K562 (cell line): ENCODE measurements around the gene NAPB. TPM values are rescaled to one million over a fixed set of nuclear protein-coding genes. Genes with fewer than 3 reads are reported as not detected.

Source experiments
- ATAC-seq: fragments of 200-7000 bp; cut with Tn5 transposase; 3 replicates; pipeline ENCODE4 v1.9.1; 2020; ENCODE audit warnings: moderate library complexity
- BruUV-seq: library from RNA; stranded (reverse); fragments of 400-500 nt; replicated peaks from 2 replicates; lab custom pipeline; 2021; lab: Mats Ljungman, UMichigan
- CTCF ChIA-PET: fragments of 300-600 bp; formaldehyde crosslinking; extraction: SDS; loops from one replicate; lab custom pipeline; 2021; ENCODE audit warnings: low intra/inter-chr PET ratio; lab: Yijun Ruan, JAX
- POLR2A ChIA-PET: fragments of 300-600, 350-650 bp; sonication (Branson Sonifier 250); formaldehyde crosslinking; extraction: SDS; loops from one replicate; lab custom pipeline; 2021; ENCODE audit warnings: antibody characterized with exemption, inconsistent platforms; lab: Yijun Ruan, JAX
- DNase-seq, 4 experiments: peaks; one replicate each; pipeline versions ENCODE4 v3.0.0 to v3.0.0-alpha.2; 2011 to 2018; ENCODE audit warnings: low spot score in 3 of 4, mixed read lengths in 3 of 4; ENCODE audit errors: extremely low read depth in 1 of 4
- FAIRE-seq: peaks from 2 replicates; lab custom pipeline; 2011; peaks lifted over from hg19 to GRCh38; lab: Jason Lieb, UNC
- H2AFZ ChIP-seq: 2 replicates; pipeline ENCODE4 v1.6.0; 2011; ENCODE audit warnings: low read depth, low read length, control low read depth, inconsistent platforms
- H3K27ac ChIP-seq: fragments of 200-600 bp; 3 replicates; pipeline ENCODE4 v1.8.0; 2011; ENCODE audit warnings: low read depth, mild to moderate bottlenecking, control low read depth, inconsistent platforms, low read length, moderate library complexity, mixed read lengths; ENCODE audit errors: extremely low read depth
- H3K27me3 ChIP-seq, 2 experiments: fragments of 300-600 bp in 1 of 2; 2 replicates in 1 of 2; 3 replicates in 1 of 2; pipeline versions ENCODE4 v1.6.0 to v1.8.0; 2011; ENCODE audit warnings: inconsistent platforms in 2 of 2, low read length in 2 of 2, mild to moderate bottlenecking in 1 of 2, mixed read lengths in 1 of 2, moderate library complexity in 1 of 2; ENCODE audit not compliant: control insufficient read depth in 2 of 2, insufficient read depth in 2 of 2
- H3K36me3 ChIP-seq: fragments of 300-600 bp; 3 replicates; pipeline ENCODE4 v1.8.0; 2011; ENCODE audit warnings: mild to moderate bottlenecking, low read length, inconsistent platforms; ENCODE audit not compliant: control insufficient read depth, insufficient read depth
- H3K4me1 ChIP-seq, 2 experiments: fragments of 200-600 bp in 1 of 2; replicated peaks in 1 of 2; 2 replicates in 1 of 2; 3 replicates in 1 of 2; pipeline versions ENCODE4 v1.5.1 to v1.8.0; 2011; ENCODE audit warnings: inconsistent platforms in 2 of 2, low read length in 2 of 2, mild to moderate bottlenecking in 1 of 2, mixed read lengths in 1 of 2, moderate library complexity in 1 of 2; ENCODE audit not compliant: control insufficient read depth in 2 of 2, insufficient read depth in 2 of 2
- H3K4me2 ChIP-seq: 2 replicates; pipeline ENCODE4 v1.6.1; 2011; ENCODE audit warnings: low read length, control low read depth, inconsistent platforms, mixed read lengths; ENCODE audit not compliant: insufficient read depth
- H3K4me3 ChIP-seq: fragments of 200-600 bp; sonication (generic), shearing (Covaris generic); 2 replicates; pipeline ENCODE4 v1.5.1; 2016; ENCODE audit warnings: control low read depth, inconsistent platforms
- H3K79me2 ChIP-seq: fragments of 200-600 bp; 3 replicates; pipeline ENCODE4 v1.8.0; 2011; ENCODE audit warnings: low read length, inconsistent platforms; ENCODE audit not compliant: control insufficient read depth, insufficient read depth
- H3K9ac ChIP-seq, 2 experiments: 2 replicates each; pipeline versions ENCODE4 v1.6.0 to v1.6.1; 2011; ENCODE audit warnings: low read depth in 2 of 2, low read length in 2 of 2, control low read depth in 1 of 2, inconsistent platforms in 1 of 2, mild to moderate bottlenecking in 1 of 2, mixed read lengths in 1 of 2; ENCODE audit not compliant: insufficient read depth in 1 of 2
- H3K9me1 ChIP-seq: one replicate; pipeline ENCODE4 v1.6.0; 2011; ENCODE audit warnings: inconsistent platforms, mild to moderate bottlenecking, low read length, moderate library complexity; ENCODE audit not compliant: control insufficient read depth, insufficient read depth
- H3K9me3 ChIP-seq: replicated peaks from 2 replicates; pipeline ENCODE4 v1.5.1; 2011; ENCODE audit warnings: low read depth, low read length, inconsistent platforms; ENCODE audit not compliant: control insufficient read depth, insufficient read depth
- H4K20me1 ChIP-seq: replicated peaks from 2 replicates; pipeline ENCODE4 v1.6.1; 2011; ENCODE audit warnings: low read length, inconsistent platforms, mixed read lengths; ENCODE audit not compliant: control insufficient read depth, insufficient read depth
- NR2F6 ChIP-seq: fragments of 450-650 bp; formaldehyde crosslinking; IDR thresholded peaks from 2 replicates; pipeline ENCODE4 v1.4.0; 2020; ENCODE audit warnings: mild to moderate bottlenecking
- SMARCA4 ChIP-seq: fragments of 450-650 bp; IDR thresholded peaks from 2 replicates; pipeline ENCODE4 v1.6.1; 2016
- THRA ChIP-seq: fragments of 450-650 bp; IDR thresholded peaks from 2 replicates; pipeline ENCODE4 v1.6.1; 2017; ENCODE audit warnings: mild to moderate bottlenecking, moderate library complexity
- ZBTB1 ChIP-seq: sonication (generic); formaldehyde crosslinking; IDR thresholded peaks from 2 replicates; pipeline ENCODE4 v1.8.1; 2023; ENCODE audit warnings: missing genetic modification reagents, low read depth, mild to moderate bottlenecking, borderline replicate concordance
- ZNF184 ChIP-seq: sonication (generic); formaldehyde crosslinking; IDR thresholded peaks from 2 replicates; pipeline ENCODE4 v1.5.0; 2020; ENCODE audit warnings: missing genetic modification reagents
- ZNF431 ChIP-seq: sonication (generic); formaldehyde crosslinking; IDR thresholded peaks from 2 replicates; pipeline ENCODE4 v1.8.0; 2022; ENCODE audit warnings: mild to moderate bottlenecking, missing genetic modification reagents
- in situ Hi-C: fragments of 300-500 bp; cut with MboI; formaldehyde crosslinking; loops from 4 replicates; pipeline ENCODE4 v1.15.0; 2018; ENCODE audit warnings: inconsistent platforms, mixed read lengths
- intact Hi-C: fragments of 100-400 bp; cut with micrococcal nuclease; formaldehyde crosslinking; loops from 2 replicates; pipeline ENCODE4 v1.14.2; 2022
- polyA plus RNA-seq, 8 experiments: library from polyadenylated mRNA; depleted of rRNA in 4 of 8; stranded (reverse) in 5 of 8; unstranded in 3 of 8; fragments of >200 nt; fragmentation: Nextera tagmentation in 2 of 8; fragmentation: Illumina TruSeq in 1 of 8; extraction: Ambion mirVana in 2 of 8; extraction: Trizol in 1 of 8; gene quantifications; 2 replicates each; pipeline versions ENCODE4 v1.2.1 to v1.2.3, GENCODE V29; 2011 to 2014; ENCODE audit warnings: inconsistent platforms in 1 of 8, missing spikeins in 1 of 8
- total RNA-seq, 7 experiments: library from RNA; depleted of rRNA in 6 of 7; stranded (reverse); fragments of >200 nt in 6 of 7; fragmentation: Illumina TruSeq in 2 of 7; extraction: Trizol in 2 of 7; gene quantifications; 2 replicates each; pipeline versions ENCODE4 v1.2.1 to v1.2.3, GENCODE V29; 2011 to 2021; ENCODE audit warnings: low replicate concordance in 1 of 7

NAPB gene
- total and polyA plus RNA-seq, 9 of the 15 experiments (the other 6 are each of a cell fraction or from before 2014, with no cell fraction given) = 1.4 to 7.7 (median 5.2) TPM

DNA sequence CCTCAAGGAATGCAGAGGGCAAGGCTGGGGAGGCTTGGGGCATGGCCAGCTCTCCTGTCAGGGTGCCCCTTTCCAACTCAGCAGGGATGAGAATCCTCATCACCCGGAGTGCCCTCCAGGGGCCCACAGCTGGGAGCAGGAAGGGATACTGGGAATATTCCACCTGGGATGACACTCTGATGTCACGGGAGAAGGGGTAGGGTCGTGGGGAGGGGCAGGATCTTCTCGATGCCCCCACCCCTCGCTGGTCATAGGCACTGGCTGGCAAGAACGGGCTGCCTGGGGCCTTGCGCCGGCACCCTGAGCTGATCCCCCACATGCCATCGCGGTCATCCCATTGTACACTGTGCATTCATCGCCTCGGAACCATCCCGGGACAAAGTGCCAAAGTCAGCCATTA is 81.3 kb downstream of the NAPB start (continued):
- no peak for TF ChIP-seq THRA

GRCh38 chr20:23337312-23337711 is 84.0 kb downstream of the NAPB start:
- POLR2A ChIA-PET = interaction anchor here (0.6 to 1.1 kb wide), 3 partner anchors 20 to 581 kb away, joined by 3 read pairs; no protein-coding TSS in a partner anchor
- intact Hi-C loops = no loop called here
- no peaks in the 10 kb centered on the region for H4K20me1 ChIP-seq

More at GRCh38 chr20:23337312-23337711, 84.0 kb downstream of the NAPB start:
- FAIRE-seq (no peak), ATAC-seq (no peak), DNase-seq (no peak)
- Histone ChIP-seq H3K36me3 (no peaks in the 10 kb centered on the region), H3K27ac (no peak overlapping the region), H3K4me3 (no peak overlapping the region), H2AFZ (no peak overlapping the region), H3K9me3 (no peaks in the 10 kb centered on the region), H3K9me1 (no peaks in the 10 kb centered on the region), H3K4me1 (peaks cover 3 to 5% of the 10 kb centered on the region in 2 experiments; a peak in 4 of 5 replicates), H3K4me2 (no peak overlapping the region), H3K27me3 (no peaks in the 10 kb centered on the region), H3K79me2 (no peaks in the 10 kb centered on the region), H3K9ac (no peak overlapping the region)
- CTCF ChIA-PET = no interaction called here
- no peak for TF ChIP-seq ZBTB1
- TF ChIP-seq SMARCA4 = no peak
- TF ChIP-seq ZNF431 (CRISPR knock-in tag) = no peak
- TF ChIP-seq ZNF184 (CRISPR knock-in tag) = no peak
- TF ChIP-seq NR2F6 (CRISPR knock-in tag) = no peak
- no TSS peak for BruUV-seq
- in situ Hi-C loops = no loop called here
